Left forelimb (tissue), 1 donor: ENCODE data around the gene KCNK15.

Experiments
- DNase-seq: peaks from one replicate; pipeline ENCODE4 v3.0.0-alpha.2; 2018; ENCODE audit warnings: low spot score

KCNK15 gene

GRCh38 chr20:44745598-44746366, at the start of gene KCNK15:
Gene KCNK15 (plus strand): TSS chr20:44745865. CDS start chr20:44745911, 46 bp downstream.
- DNase-seq = no peak

GRCh38 chr20:44696315-44696714, 49.4 kb upstream of the KCNK15 start:
- DNase-seq = peak; percentile 41

GRCh38 chr20:44697041-44697440, 48.6 kb upstream of the KCNK15 start:
- peak; percentile 3 for DNase-seq

- peak; percentile 15 for DNase-seq
These were observed 47.3 kb upstream of the KCNK15 start for GRCh38 chr20:44698351-44698750.

- no peak for DNase-seq
These were observed 45.4 kb upstream of the KCNK15 start for GRCh38 chr20:44700306-44700705.

- no peak for DNase-seq
These were observed 44.4 kb upstream of the KCNK15 start for GRCh38 chr20:44701118-44701857.

GRCh38 chr20:44701858-44702256, 43.8 kb upstream of the KCNK15 start:
- DNase-seq = no peak

GRCh38 chr20:44702776-44703175, 42.9 kb upstream of the KCNK15 start:
- peak; percentile 86 for DNase-seq

- no peak for DNase-seq
These were observed 42.3 kb upstream of the KCNK15 start for GRCh38 chr20:44703183-44703925.

GRCh38 chr20:44703956-44704488, 41.6 kb upstream of the KCNK15 start:
- no peak for DNase-seq

- DNase-seq = no peak
These were observed 41.1 kb upstream of the KCNK15 start for GRCh38 chr20:44704551-44704971.

- no peak for DNase-seq
These were observed 40.1 kb upstream of the KCNK15 start for GRCh38 chr20:44705364-44706094.

- no peak for DNase-seq
These were observed 39.2 kb upstream of the KCNK15 start for GRCh38 chr20:44706301-44707017.

GRCh38 chr20:44707018-44707579, 38.6 kb upstream of the KCNK15 start:
- DNase-seq = no peak

GRCh38 chr20:44709380-44709779, 36.3 kb upstream of the KCNK15 start:
- no peak for DNase-seq

GRCh38 chr20:44709797-44710196, 35.9 kb upstream of the KCNK15 start:
- no peak for DNase-seq

GRCh38 chr20:44711237-44711636, 34.4 kb upstream of the KCNK15 start:
- DNase-seq = no peak

- DNase-seq = no peak
These were observed 31.5 kb upstream of the KCNK15 start for GRCh38 chr20:44714102-44714700.

GRCh38 chr20:44714701-44715498, 30.8 kb upstream of the KCNK15 start, which contains the start of gene CCN5:
Gene CCN5 (plus strand): TSS chr20:44715369. CDS start chr20:44715391, 22 bp downstream.
- peak; percentile 86 for DNase-seq
